Omental fat pad (tissue), 4 donors: ENCODE results near the gene CDH23. TPM values are rescaled to one million over a fixed set of nuclear protein-coding genes. Genes with fewer than 3 reads are reported as not detected.

Experiments
- ATAC-seq: fragments of 150-250 bp; one replicate; pipeline ENCODE4 v1.9.1; 2016; ENCODE audit warnings: mild to moderate bottlenecking, moderate library complexity; ENCODE audit not compliant: low FRiP score
- DNase-seq: peaks from one replicate; pipeline ENCODE4 v3.0.0-alpha.2; 2019; ENCODE audit warnings: low spot score
- CTCF ChIP-seq, 3 donors: fragments of 450-650 bp; IDR thresholded peaks; one replicate each; pipeline ENCODE4 v1.5.1; 2016 to 2017; ENCODE audit warnings: antibody characterized with exemption in 3 of 3, mild to moderate bottlenecking in 3 of 3, moderate library complexity in 2 of 3
- total RNA-seq, 4 donors: library from RNA; depleted of rRNA; stranded (reverse); fragments of >200 nt; gene quantifications; one replicate each; pipeline ENCODE4 v1.1.0, GENCODE V29; 2016

The CDH23 gene
- total RNA-seq, 4 donors from 2014 or later = 25.3 to 41.9 (median 34.4) TPM

DNA sequence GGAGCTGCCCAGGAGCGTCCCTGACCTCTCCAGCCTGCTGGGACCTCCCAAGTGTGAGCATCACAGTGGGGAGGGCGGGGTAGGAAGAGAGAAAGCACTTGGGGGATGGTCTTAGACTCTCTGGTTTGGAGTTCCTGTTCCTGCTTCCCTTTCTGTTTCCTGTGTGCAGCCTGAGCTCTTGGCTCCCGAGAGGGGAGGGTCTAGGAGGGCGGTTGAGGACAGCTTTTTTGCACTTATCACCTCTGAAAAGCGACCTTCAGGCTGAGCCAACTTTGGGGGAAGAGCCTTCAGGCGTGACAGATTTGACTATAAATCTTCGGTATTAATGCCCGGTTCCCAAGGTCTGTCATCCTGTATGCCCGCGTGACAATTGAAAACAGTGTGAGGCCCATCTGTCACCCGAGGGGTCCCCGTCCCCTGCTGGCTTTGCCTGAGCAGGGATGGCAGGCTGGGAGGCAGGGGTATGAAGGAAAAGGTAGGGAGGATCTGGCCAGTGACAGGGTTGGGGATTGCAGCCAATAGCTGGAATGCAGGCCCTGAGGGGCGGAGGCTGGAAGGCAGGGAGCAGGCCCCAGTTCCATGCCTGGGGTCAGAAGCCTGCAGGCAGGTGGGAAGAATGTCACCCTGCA lies 78.6 kb downstream of the CDH23 start:
- TF ChIP-seq CTCF (IDR thresholded peaks at IDR 0.05) = no peak
- DNase-seq = no peak
- ATAC-seq = no peak

- ATAC-seq = peak; percentile 46
- no peak for TF ChIP-seq CTCF (IDR thresholded peaks at IDR 0.05)
- DNase-seq = no peak
These were observed 79.7 kb downstream of the CDH23 start for GRCh38 chr10:71476228-71477011.

- no peak for ATAC-seq
- no peak for TF ChIP-seq CTCF (IDR thresholded peaks at IDR 0.05)
- DNase-seq = no peak
These were observed 81.5 kb downstream of the CDH23 start for GRCh38 chr10:71478173-71478572.

DNA sequence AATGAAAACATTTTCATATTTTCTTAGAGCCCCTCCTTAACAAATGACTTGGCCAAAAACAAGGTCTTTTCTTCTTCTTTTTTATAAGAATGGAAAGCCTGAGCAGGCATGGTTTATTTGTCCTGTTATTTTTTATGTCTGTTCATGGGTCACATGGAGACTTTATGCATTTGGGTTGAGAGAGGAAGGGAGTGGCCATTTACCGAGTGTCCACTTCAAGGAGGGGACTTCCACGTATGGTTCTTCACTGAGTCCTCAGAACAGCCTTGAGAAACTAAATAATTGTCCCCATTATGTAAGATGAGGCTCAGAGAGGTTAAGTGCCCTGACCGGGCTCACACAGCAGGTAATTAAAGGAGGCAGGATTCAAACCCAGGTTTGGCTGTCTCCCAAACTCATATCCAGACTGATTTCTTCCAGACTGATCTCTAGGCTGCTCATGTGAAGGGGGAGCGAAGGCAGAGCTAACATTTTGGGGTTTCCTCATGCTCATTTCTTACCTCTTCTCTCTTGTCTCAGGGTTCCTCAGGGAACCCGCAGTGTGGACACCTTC lies 82.2 kb downstream of the CDH23 start:
- DNase-seq (no peak), ATAC-seq (no peak)
- TF ChIP-seq CTCF (IDR thresholded peaks at IDR 0.05) = no peak

- DNase-seq = no peak
- no peak for ATAC-seq
- TF ChIP-seq CTCF (IDR thresholded peaks at IDR 0.05) = no peak
These were observed 83.1 kb downstream of the CDH23 start for GRCh38 chr10:71479831-71480230.

- DNase-seq = no peak
- ATAC-seq = no peak
- TF ChIP-seq CTCF (IDR thresholded peaks at IDR 0.05) = no peak
These were observed 83.9 kb downstream of the CDH23 start for GRCh38 chr10:71480662-71481061.
